HG03439 (cell line): ENCODE measurements around the gene HELZ.

ENCODE experiments used
- ATAC-seq: cut with Tn5 transposase; IDR thresholded peaks from one replicate; pipeline ENCODE4 v1.9.1; 2021; ENCODE audit warnings: mild to moderate bottlenecking, moderate library complexity; ENCODE audit not compliant: unreplicated experiment

HELZ gene

DNA sequence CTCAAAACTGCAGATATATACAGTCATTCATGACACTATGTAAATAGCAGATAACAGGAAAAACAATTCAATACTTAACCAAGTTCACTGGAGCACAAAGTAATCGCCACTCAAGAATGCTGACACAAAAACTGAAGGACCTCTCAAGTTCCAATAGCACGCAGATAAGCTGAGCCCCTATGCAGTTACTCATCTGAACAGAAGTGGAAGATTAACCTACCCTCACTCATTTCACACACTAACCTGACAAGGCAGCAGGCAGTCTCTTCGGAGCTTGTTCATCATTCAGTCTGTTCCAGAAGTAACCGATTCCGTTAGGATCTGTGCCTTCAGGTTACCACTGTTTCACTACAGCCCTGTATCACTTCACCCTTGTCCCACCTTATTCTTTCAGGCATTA lies 6.0 kb downstream of the HELZ start:
- ATAC-seq = no peak

GRCh38 chr17:67232441-67232840 lies 12.6 kb downstream of the HELZ start:
- no peak for ATAC-seq

DNA sequence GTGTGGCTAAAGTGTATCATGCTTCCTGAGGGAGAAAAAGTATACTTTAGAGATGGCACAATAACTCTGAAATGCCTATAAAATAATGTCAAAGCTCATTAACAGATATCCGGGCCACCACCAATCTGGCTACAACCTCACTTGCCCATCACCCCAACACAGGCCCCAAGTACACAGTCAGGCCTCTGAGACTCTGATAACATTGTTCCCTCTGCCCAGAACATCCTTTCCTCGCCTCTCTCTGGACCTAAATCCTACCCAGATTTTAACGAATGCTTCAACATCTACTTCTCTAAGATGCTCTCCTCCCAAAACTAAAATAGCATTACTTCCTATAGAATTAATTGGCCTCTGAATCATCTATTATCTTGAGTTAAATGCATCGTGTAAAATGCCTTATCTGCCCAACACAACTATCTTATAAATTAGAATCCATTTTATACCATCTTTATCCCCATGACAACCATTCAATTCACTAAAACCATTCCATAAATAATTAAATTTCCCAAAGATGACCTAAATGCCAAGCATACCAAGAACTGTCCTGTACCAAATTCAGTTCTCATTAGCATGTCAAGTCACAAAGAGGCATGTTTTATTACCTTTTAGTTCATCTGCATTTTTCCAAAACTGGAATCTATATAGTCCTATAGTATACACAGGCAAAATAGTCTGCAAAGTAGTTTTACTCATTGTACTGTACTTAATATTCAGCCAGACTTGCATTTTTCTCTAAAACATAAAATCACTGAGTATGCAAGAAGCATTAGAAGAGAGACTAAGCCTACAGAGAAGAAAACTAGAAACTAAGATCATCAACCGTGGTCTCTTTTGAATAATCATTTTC lies 15.7 kb downstream of the HELZ start:
- ATAC-seq = no peak

DNA sequence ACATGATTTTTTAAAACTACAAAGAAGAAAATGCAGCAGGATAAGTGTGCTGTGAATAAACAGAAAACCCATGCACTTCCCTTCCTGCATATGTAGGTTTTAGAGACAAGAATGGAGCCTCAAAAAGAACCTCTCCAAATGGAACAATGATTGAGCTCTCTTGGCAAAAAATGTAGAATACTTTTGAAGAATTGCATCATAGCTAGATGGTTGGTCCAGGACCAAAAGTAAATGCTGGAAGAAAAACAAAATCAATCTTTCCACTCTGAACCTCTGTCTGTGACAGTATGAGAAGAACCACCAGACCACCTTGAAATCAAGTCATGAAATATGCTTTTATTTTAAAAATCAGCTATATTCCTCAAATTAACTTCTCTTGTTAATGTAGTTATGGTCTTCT lies 17.5 kb downstream of the HELZ start:
- no peak for ATAC-seq

- ATAC-seq = no peak
Measured at GRCh38 chr17:67225316-67225715, 19.7 kb downstream of the HELZ start.

DNA sequence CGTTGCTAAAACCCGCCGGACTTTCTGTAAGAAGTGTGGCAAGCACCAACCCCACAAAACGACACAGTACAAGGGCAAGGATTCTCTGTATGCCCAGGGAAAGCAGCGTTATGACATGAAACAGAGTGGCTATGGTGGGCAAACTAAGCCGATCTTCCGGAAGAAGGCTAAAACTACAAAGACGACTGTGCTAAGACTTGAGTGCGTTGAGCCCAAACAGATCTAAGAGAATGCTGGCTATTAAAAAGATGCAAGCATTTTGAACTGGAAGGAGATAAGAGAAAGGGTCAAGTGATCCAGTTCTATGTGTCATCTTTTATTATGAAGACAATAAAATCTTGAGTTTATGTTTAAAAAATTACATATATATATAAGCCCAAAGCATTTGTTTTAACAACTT lies 20.3 kb downstream of the HELZ start:
- no peak for ATAC-seq

GRCh38 chr17:67223924-67224323 lies 21.1 kb downstream of the HELZ start:
- ATAC-seq = no peak

DNA sequence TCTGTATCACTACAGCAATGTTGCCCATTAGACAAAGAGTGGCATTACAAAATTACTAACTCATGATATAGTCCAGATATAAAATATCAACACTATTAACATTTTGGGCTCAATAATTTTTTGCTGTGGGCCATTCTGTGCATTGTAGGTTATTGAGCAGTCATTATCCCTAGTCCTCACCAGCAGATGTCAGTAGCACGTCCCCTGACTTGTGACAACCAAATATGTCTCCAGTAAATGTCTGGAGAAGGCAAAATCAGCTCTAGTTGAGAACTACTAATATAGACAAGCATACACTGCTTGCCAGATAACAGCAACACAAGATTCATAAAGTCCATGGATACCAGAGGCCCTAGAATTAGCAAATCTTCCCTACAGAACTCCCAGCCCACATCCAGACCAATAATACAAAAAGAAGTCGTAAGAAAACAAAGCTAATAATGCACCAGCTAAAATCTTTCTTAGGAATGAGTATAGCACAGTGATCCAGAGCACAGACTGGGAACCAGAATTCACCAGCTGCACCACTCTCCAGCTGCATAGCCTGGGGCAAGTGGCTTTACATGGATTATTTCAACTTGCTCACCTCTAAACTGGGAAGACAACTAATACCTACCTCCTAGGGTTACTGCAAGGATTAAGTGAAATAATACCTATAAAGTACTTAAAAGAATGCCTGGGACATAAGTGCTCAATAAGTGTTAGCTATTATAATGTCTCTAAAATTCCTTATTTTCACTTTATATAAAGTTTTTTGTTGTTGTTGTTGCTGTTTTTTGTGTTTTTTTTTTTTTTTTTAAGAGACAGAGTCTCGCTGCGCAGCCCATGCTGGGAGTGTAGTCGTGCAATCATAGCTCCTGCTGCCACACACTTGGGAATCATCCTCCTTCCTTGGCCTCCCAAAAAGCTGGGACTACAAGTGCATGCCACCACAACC lies 23.7 kb downstream of the HELZ start:
- ATAC-seq = no peak

- no peak for ATAC-seq
Measured at GRCh38 chr17:67218385-67218950, 26.5 kb downstream of the HELZ start.

- ATAC-seq = no peak
Measured at GRCh38 chr17:67217446-67217845, 27.6 kb downstream of the HELZ start.

GRCh38 chr17:67216578-67217320 lies 28.2 kb downstream of the HELZ start:
- ATAC-seq = no peak

DNA sequence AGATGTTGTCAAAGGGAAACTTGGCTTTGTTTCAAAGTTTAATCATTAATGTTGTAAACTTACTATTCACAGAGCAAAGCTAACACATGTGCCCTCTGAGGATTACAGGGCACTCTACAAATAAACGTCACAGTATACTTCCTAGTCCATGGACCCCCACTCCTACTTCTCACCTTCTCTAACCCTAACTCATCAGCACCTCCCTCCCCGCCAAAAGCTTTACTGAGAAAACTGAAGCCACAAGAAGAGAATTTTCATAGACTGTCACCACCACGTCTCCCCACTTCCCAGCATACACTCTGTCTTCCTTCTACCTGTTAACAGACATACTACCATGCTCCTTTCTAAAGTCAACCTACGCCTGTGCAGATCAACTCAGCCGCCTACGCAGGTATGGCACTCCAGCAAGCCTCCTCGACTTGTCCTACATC lies 29.0 kb downstream of the HELZ start:
- no peak for ATAC-seq

DNA sequence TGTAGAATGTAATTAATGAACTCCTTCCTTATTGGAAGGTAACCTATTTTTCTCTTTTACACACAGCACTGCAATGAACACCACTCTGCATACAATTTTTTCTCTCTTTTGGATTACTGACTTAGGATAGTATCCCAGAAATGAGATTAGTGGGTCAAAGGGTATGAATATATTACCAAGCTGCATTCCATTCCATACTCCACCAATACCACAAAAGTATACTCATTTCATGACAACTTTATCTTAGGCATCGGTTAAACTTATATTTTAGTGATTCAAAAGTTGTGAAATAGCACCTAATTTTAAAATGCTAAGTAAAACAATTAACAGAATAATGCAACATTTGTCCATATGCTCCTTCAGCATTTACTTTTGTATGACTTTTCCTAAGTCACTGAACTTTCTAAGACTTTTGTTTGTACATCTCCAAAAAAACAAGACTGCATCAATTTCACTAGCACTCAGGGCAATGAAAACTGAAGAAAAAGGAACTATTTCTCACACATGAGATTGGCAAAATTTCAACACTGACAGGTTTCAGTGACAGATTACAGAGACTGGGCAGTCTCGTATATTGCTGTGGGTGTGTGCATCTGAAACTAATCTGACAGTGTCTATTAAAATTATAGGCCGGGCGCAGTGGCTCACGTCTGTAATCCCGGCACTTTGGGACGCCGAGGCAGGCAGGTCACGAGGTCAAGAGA lies 32.1 kb downstream of the HELZ start:
- no peak for ATAC-seq

GRCh38 chr17:67212231-67212630 lies 32.8 kb downstream of the HELZ start:
- ATAC-seq = no peak

- ATAC-seq = no peak
Measured at GRCh38 chr17:67211742-67212141, 33.3 kb downstream of the HELZ start.

GRCh38 chr17:67210915-67211314 lies 34.1 kb downstream of the HELZ start:
- ATAC-seq = no peak

DNA sequence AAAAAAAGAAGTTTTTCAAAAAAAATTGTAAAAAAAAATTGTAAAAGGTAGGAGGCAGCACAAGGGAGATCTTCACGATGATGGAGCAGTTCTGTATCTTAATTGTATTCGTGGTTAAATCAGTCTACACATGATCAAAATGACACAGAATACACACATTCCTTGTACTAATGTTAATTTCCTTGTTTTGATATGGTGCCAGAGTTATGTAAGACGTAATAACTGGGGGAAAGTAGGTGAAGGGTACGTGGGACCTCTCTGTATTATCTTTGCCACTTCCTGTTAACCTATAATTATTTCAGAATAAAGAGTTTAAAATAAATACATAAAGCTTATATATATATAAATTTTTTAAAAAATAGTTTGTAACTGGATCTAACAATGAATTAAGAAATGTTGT lies 36.8 kb downstream of the HELZ start:
- ATAC-seq = no peak

DNA sequence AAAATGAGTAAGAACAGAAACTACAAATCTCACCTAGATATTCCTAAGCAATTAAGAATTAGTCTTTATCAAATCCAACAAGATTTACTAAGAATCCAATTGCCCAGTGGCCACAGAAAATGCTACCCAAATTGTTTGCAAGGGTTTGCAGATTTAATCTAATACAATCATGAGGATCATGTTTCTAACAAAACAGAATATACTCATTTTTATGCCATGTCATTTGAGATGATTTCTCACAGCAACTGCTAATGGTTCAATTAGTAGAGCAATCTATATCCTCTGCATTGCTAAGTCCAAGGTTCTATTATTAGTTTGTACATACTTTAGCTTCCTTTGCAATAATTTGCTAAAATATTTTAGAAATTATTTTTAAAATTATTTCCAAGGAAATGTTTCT lies 41.2 kb downstream of the HELZ start:
- ATAC-seq = no peak

DNA sequence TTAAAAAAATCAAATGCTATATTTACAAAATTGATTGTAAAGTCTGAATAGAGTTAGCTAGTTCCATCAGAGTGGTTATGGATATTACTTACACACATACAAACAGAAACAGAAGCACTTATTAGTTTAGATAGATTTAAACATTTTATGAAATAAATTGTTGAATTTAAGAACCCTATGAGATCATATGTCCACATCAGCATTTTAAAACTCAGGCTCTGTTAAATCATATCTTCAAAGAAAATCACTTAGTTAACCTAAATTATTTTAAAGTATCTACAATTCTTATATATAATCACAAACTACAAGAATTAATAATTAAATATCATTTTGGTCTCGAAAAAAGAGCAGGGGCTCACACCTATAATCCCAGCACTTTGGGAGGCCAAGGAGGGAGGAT lies 42.5 kb downstream of the HELZ start:
- no peak for ATAC-seq

GRCh38 chr17:67200727-67201301 lies 44.2 kb downstream of the HELZ start:
- ATAC-seq = no peak
